HG03439 (cell line): Measurements from ENCODE around the gene USP13.
"Not testable (repeated sequence)": the region's sequence is repeated elsewhere in the genome, so short reads cannot be mapped to it uniquely, and the experiment has no call there.

Source experiments
- ATAC-seq: cut with Tn5 transposase; IDR thresholded peaks from one replicate; pipeline ENCODE4 v1.9.1; 2021; ENCODE audit warnings: mild to moderate bottlenecking, moderate library complexity; ENCODE audit not compliant: unreplicated experiment

USP13 gene

DNA sequence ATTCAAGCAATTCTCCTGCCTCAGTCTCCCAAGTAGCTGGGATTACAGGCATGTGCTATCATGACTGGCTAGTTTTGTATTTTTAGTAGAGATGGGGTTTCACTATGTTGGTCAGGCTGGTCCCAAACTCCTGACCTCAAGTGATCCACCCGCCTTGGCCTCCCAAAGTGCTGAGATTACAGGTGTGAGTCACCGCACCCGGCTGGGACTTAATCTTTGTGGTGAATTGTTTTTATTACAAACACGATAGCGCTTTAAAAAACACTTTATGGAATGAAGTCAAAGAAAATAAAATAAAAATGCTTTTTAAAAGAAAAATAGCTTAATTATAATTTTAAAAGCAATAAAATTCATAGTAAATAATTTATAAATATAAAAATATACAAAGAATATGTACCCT is 130.0 kb downstream of the USP13 start:
- ATAC-seq, result not testable (repeated sequence)

DNA sequence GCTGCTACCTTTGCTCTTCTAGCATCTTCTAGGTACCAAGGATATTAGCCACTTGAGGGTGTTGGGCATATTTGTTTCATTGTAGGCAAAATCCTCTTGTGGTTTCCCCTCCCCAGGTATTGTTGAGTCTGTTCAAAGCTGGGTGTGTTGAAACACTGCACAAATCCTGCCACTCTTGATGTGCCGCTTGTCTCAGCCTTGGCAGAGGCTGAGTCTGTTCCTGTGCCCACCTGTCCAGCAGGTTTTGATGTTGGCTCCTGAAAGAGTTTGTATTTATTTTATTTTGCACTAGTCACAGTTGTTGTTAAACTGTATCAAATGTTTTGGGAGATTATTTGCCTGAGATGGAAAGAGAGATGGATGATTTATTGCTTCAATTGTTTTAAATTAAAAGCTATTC is 136.2 kb downstream of the USP13 start:
- ATAC-seq, result no peak

DNA sequence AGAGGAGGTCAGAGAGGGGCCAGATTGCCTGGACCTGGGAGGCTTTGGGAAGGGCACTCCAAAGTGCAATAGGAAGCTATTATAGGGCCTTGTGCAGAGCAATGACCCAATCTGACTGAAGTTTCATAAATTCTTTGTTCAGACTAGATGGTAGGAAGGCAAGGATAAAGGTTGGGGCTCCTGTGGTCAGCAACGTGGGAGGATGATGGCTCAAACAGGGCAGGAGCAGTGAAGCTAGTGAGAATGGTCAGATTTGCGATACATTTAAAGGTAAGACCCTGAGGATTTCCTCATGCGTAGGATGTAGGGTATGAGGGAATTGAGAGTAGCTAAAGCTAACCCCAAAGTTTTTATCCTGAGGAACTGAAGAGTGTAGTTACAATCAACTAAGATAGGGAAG is 139.0 kb downstream of the USP13 start:
- ATAC-seq, result no peak

DNA sequence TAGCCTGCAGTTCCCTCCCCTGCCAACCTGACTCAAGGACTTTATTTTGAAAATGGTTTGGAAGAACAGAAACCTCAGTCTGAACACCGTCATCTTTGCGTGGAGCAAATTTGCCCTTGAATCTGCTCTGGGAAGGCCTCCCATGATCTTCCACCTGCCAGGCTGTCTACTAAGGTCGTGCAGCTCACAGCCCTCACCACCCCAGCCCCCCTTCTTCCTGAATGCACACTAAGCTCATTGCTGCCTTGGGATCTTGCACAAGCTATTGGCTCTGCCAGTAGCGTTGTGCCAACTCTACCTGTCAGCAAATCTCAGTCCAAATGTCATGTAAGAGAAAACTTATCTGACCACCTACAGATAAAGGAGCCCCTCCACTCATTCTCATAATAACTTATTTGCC is 141.5 kb downstream of the USP13 start:
- ATAC-seq, result no peak

DNA sequence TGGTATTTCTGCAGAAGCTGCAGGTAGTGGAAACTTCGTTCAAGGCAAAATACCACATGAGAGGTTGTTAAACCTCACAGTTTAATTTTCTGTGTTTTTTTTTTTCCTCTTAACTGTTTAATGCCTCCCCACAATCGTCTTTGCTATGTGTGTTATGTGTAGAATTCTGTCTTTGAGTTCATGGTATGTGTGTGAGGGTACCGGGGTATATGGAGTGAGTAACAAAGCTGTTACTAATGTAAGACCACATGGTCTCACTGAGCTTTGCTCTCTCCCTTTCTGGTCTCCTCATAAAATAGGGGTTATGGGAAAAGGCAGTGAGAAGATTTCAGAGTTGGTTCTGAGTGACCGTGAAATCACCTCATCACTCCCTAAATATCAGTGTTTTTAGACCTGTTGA is 143.6 kb downstream of the USP13 start:
- ATAC-seq, result no peak

DNA sequence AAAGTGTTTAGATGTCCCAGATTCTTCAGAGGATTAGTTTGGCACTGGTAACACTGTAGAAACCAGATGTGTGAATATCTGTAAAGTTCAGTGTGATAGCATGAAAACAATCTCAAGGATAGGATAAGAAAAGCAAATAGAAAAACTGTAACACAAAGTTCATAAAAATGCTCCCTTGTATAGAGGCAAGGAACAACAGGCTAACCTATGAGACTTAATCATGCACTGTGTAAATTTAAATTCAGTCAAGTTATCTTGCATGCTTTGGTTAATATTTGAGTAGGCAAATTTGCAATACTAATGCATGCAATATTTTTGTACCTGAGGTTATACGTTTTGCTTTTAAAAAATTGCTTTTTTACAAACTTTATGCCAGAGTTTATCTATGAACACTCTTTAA is 144.4 kb downstream of the USP13 start:
- ATAC-seq, result no peak

DNA sequence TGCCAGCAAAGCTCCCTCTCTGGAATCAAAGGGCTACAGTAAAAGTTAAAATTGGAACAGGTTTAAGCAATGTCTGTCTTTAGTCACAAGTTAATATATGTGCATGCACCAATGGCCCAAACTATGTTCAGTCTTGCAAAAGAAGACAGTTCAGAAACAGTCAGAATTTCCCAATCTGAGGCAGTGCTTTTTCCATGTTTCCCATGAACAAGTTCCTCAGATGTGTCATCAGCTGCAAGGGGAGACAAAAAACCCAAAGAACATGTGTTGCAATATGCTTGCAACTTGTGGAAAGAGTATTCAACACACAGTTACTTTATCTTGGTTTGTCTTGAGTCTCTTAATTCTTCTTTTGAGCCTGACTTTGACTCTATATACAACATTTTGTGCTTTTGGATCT is 148.4 kb downstream of the USP13 start:
- ATAC-seq, result no peak

DNA sequence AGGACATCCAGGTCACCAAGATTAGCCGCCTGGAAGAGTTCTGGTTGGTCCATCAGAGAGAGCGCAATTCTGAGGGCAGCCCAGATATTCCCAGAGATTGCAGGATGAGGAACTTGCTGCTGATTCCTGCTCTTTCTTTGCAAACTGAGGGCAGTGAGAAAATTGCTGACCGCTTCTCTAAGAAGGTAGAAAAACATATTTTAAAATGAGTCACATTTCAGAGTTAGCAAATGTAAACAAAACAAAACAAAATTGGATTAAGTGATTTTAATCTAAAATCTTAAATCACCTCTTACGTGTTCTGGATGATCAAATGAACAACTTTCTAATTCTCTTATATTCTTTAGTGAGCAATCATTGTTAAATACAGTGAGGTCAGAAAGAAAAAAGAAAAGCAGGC is 149.0 kb downstream of the USP13 start:
- ATAC-seq, result no peak

DNA sequence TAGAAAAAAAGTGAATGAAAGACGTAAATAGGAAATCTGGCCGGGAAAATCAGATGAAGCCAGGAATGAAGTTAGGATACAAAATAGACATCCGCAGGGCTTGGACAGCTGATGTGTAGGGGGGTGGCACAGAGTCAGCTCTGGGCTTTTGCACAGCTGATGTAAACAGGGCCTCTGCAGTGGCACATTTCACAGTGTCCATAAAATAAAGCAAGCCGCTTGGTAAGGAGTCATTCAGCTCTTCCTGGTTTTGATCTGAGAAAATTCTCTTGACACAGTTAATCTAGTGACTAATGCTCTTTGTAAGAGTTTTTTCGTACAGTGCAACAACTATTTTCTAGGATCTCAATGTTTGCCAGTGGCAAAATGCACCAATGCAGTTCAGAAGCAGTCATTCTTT is 153.3 kb downstream of the USP13 start:
- no peak for ATAC-seq

DNA sequence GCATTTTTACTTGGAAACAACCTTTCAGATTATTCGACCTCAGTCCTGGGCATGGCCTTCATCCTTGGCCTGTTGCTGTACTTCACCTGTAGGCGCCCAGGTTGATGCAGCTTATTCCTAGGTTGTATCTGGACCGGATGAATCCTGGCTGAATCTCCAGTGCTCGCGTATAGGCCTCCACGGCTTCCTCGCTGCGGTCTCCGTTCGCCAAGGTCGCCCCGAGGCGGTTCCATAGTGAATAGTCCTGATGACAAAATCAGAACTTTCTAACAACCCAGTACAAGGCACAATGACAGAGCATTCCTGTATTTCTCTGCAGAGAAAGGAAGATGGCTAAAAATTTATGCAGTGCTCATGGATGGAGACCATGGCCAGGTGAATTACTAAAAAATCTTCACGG is 154.7 kb downstream of the USP13 start:
- ATAC-seq, result no peak

DNA sequence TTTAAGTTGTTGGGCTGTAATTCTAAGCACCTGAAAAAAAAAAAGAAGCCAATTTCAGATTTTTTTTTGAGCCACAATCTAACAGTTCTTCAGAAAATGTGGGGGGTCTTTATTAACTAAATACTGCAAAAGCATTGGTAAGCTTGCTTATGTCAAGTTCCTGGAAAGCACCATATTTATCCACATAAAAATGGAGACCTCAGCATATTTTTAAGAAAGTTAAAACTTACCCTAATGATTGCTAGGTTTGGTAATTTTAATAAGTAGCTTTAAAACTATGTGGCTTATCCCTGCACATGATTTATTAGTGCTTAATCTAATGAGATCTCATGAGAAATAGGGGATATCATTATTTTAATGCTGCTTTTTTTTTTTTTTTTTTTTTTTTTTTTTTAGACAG is 156.8 kb downstream of the USP13 start:
- no peak for ATAC-seq

DNA sequence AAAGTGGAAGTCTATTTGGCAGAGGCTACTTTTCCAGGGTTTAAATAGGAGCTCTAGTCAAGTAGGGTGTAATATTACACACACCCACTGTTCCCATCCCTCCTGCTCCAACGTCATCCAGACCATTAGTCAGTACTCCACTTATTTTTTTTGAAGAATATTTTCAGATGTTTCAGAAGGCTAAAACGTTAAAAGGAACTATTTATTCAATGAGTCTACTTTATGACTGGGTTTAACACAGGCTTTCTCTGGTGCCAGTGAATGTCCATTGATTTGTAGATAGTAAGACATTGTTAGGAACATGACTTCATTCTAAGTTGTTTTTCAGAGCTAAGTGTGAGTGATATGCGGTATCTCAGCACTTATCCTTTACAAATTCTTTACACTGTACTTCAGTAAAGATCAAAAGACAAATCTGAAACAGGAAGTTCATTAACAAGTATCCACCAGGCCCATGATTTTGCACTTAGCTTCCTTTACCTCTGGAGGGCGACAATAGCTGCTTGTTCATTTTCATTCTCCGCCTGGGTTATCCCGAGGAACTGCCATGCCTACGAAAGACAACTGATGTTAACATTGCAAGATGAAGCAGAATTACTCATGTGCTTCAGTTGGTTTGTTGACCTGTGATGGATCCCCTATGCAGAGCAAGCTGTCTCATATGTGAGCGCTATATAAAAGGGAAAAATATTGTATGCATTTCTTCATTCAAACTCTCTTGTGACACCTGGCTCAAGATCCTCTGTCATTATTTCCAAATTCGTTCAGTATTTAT is 158.7 kb downstream of the USP13 start:
- ATAC-seq, result peak; percentile 90

DNA sequence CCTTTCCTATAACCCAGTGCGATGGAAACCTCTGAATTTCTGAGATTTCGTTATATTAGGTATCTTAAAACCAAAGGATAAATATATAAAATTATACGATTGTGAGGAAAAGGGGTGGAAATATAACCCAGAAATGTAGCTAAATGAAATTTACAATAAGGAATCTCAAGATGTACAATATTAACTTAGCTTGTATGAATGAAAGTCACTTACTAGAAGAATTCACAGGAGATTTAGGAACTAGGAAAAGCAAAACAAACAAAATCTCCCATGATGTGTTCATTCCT is 159.2 kb downstream of the USP13 start:
- no peak for ATAC-seq

DNA sequence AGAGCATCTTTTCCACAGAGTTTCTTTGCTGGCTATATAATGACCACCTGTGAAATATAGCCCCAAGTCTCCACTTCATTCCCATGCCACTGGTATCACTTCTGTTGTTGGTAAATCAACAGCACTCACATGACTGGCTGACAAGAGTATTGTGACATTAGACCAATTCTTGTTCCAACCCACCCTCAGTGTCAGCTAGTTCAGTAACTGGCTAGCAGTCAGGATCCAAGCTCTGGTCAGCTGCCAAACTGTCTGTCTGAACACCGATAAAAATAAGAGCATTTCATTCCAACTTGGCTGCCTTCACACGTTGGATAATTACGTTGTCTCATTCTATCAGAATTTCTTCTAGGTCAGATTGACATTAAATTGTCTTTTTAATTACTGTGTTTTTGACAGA is 166.5 kb downstream of the USP13 start:
- ATAC-seq, result no peak

DNA sequence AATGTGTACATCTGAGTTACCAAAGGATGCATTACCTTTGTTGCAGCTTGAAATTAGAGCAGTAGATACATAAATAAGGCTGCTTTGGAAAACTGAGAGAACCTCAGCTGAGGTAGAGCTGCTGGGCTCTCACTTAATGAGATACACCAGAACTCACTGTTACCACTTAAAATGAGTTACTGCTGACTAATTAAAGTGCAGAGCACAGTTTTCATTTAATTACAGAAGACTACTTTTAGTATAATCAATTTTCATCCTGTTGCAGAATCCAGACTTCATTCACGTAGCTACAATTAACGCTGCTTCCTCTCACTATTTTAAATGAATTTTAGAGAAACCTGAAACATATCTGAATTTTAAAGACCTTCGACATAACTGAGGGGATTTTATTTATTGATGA is 169.5 kb downstream of the USP13 start:
- ATAC-seq, result no peak

DNA sequence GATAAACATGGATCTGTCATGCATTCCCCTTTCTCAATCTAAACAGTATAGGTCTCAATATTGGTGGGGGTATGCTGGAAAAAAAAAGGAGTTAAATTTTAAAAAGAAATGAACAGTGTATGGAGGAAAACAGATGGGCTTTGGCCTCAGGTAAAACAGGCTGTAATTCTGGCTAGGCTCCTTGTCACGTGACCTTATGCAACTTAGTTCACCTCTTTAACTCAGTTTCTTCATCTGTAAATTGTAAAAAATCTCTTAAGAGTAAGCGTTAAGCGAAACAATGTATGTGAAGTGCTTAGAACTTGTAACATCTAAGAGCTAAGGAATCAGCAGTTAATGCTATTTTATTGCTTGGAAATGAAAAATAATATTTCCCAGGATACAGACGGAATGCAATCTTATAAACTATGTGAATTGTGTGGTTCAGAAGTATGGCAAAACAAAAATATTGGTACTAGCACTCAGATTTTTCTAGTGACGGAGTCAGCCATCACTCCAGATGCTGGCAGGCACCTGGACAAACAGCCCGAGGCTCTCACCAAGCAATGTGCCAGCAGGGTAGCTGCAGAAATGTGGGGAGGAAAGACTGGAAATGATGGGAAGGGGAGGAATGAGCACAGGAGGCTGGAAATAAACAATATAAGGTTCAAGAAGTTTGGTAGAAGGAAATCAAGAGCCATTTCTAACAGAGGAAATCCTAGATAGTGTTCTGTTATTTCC is 172.8 kb downstream of the USP13 start:
- ATAC-seq, result no peak

DNA sequence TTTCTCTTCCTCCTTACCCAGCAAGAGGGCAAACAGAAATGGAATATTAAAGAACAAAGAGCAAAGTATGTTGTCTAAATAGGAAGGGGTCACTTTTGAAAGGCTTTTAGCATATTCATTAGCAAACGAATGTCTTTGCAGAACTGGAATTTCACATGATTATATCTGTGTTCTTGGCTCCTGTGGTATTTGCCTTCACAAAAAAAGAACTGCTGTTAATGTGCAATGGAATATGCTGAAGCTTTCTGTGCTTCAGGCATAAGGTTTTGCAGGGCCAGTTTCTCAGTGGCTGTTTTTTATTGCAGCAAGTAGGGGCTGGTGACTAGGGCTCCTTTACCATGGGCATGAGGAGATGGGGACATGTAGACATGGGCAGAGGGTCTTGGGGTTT is 173.4 kb downstream of the USP13 start:
- ATAC-seq, result no peak

DNA sequence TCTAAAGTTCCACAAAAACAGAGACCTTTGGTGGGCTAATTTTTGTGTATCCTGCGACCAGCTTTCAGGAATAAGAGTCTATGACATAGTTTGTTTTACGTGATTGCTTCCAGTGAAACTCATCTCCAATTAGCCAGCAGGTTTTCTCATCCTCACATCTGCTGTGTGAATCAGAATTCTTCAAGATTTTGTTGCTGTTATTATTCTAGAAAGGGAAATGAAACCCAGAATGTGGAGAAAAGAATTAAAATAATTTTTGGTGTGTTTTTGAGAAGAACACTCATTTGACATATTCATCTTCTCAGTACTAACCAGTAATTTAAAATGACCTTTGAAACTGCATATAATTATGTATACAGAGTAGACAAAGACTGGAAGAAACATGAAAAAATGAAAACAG is 175.9 kb downstream of the USP13 start:
- no peak for ATAC-seq

DNA sequence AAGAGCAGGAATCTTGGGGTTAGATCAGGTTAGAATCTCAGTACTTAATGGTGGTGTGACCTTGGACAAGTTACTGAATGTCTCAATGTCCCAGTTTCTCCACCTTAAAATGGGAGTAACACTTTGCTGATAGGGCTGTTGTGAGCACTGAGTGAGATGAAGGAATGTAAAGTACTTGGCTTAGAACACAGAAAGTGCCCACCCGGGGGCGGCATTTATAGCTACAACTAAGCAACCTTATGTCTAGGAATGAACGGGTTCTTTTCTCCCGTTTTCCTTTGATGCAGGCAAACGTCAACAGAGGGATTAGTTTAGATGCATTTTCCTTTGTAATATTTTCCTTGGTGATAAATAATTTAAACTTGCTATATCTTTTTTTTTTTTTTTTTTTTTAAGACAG is 176.6 kb downstream of the USP13 start:
- ATAC-seq, result no peak

DNA sequence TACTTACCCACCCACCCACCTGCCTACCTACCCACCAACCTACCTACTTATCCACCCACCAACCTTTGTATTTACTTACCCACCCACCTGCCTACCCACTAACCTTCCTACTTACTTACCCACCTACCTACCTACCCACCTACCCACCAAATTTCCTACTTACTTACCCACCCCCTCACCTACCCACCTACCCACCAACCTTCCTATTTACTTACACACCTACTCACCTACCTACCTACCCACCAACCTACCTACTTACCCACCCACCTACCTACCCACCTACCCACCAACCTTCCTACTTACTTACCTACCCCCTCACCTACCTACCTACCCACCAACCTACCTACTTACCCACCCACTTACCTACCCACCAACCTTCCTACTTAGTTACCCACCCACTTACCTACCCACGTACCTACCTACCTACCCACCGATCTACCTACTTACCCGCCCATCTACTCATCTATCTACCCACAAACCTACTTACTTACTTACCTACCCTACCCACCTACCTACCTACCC is 179.6 kb downstream of the USP13 start:
- no peak for ATAC-seq

DNA sequence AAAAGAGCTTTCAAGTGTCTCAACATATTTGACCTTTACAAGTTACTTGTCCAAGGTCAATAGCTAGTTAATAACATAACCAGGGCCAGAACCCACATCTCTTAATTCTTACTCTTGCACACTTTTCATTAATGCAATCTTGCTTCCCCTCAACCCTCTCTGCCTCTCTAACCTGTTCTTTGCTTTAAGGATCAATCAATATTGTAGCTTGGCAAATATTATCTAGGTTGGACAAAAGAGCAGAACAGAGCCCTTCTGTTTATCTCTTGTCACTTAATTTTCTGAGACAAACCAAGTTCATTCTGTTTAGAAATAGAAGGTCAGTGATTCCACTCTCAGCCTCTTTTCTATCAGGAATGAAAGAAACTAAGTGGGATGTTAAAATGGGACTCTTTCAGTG is 180.5 kb downstream of the USP13 start:
- ATAC-seq, result no peak

DNA sequence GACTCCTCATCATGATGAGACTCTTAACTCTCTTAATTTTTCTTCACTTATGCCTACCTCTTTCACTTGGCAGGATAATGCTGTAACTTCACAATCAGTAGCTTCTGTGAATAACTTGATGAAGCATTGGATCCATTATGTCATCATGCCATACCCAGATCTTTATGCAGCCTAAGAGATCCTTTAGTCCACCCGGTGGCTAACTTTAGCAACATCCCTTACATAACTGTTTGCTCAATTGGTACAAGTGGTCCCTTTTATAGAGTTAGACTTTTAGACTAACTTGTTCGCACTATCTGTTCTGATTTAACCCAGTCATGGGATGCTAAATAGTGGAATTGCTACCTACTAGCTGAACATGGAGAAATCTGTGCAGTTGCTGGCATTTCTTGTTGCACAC is 184.5 kb downstream of the USP13 start:
- ATAC-seq, result no peak
